Neural progenitor cell (in vitro differentiated cells): Measurements from ENCODE around the gene ARAF. TPM values are rescaled to one million over a fixed set of nuclear protein-coding genes. Genes with fewer than 3 reads are reported as not detected.

Experiments used
- DNase-seq: peaks from one replicate; pipeline ENCODE4 v3.0.0-alpha.2; 2016; ENCODE audit warnings: low spot score
- H2AFZ ChIP-seq: fragments of 200-600 bp; sonication (generic); replicated peaks from 2 replicates; pipeline ENCODE4 v1.6.1; 2016; ENCODE audit warnings: antibody characterized with exemption
- H3F3A ChIP-seq: fragments of 200-600 bp; sonication (generic); 2 replicates; pipeline ENCODE4 v1.6.1; 2016; ENCODE audit warnings: antibody characterized with exemption, low read depth
- H3K27ac ChIP-seq: fragments of 200-600 bp; sonication (generic); 2 replicates; pipeline ENCODE4 v1.5.1; 2016; ENCODE audit warnings: mild to moderate bottlenecking
- H3K27me3 ChIP-seq: fragments of 200-600 bp; sonication (generic); 2 replicates; pipeline ENCODE4 v1.6.1; 2016; ENCODE audit warnings: mild to moderate bottlenecking, moderate library complexity
- H3K36me3 ChIP-seq: fragments of 200-600 bp; sonication (generic); 2 replicates; pipeline ENCODE4 v1.5.1; 2016
- H3K4me1 ChIP-seq: fragments of 200-600 bp; sonication (generic); 2 replicates; pipeline ENCODE4 v1.6.1; 2016; ENCODE audit warnings: mixed run types
- H3K4me2 ChIP-seq: fragments of 200-600 bp; sonication (generic); 2 replicates; pipeline ENCODE4 v1.6.1; 2016
- H3K4me3 ChIP-seq: fragments of 200-600 bp; sonication (generic); 2 replicates; pipeline ENCODE4 v1.5.1; 2016
- H3K79me2 ChIP-seq: fragments of 200-600 bp; sonication (generic); 2 replicates; pipeline ENCODE4 v1.6.1; 2016; ENCODE audit warnings: low read depth
- H3K9ac ChIP-seq: fragments of 200-600 bp; sonication (generic); 2 replicates; pipeline ENCODE4 v1.6.1; 2016
- H3K9me3 ChIP-seq: fragments of 200-600 bp; sonication (generic); 2 replicates; pipeline ENCODE4 v1.5.1; 2016; ENCODE audit warnings: low read depth
- H4K20me1 ChIP-seq: fragments of 200-600 bp; sonication (generic); 2 replicates; pipeline ENCODE4 v1.6.1; 2016; ENCODE audit warnings: low read depth
- H3K27ac Mint-ChIP-seq: 3 replicates; pipeline ENCODE4 v1.8.0; 2021; ENCODE audit warnings: mixed read lengths
- H3K27me3 Mint-ChIP-seq: 2 replicates; pipeline ENCODE4 v1.8.0; 2022; ENCODE audit warnings: low read depth, mild to moderate bottlenecking, inconsistent platforms, moderate library complexity, mixed read lengths; ENCODE audit not compliant: insufficient read depth
- H3K36me3 Mint-ChIP-seq: 3 replicates; pipeline ENCODE4 v1.8.0; 2021; ENCODE audit warnings: mixed read lengths
- H3K4me1 Mint-ChIP-seq: 3 replicates; pipeline ENCODE4 v1.8.0; 2021; ENCODE audit warnings: mixed read lengths
- H3K4me3 Mint-ChIP-seq: 3 replicates; pipeline ENCODE4 v1.8.0; 2021; ENCODE audit warnings: mild to moderate bottlenecking, moderate library complexity, mixed read lengths
- H3K9me3 Mint-ChIP-seq: 3 replicates; pipeline ENCODE4 v1.8.0; 2020; ENCODE audit warnings: mixed read lengths
- EZH2 ChIP-seq: fragments of 200-600 bp; sonication (generic); IDR thresholded peaks from 2 replicates; pipeline ENCODE4 v1.6.1; 2017; ENCODE audit warnings: antibody characterized with exemption, mild to moderate bottlenecking, moderate library complexity
- EZH2phosphoT487 ChIP-seq: fragments of 200-600 bp; sonication (generic); IDR thresholded peaks from 2 replicates; pipeline ENCODE4 v1.6.1; 2017; ENCODE audit warnings: antibody characterized with exemption
- total RNA-seq: library from RNA; depleted of rRNA; stranded (reverse); fragments of >200 nt; gene quantifications from 2 replicates; pipeline ENCODE4 v1.2.3, GENCODE V29; 2015; ENCODE audit warnings: low replicate concordance
- TF ChIP-seq, protein P1 (sequence below): fragments of 200-600 bp; sonication (generic); IDR thresholded peaks from 2 replicates; pipeline ENCODE4 v1.5.1; 2017; ENCODE audit warnings: antibody characterized with exemption, mild to moderate bottlenecking

ARAF gene
- total RNA-seq, 1 donor from 2014 or later, result 17.4 TPM

DNA sequence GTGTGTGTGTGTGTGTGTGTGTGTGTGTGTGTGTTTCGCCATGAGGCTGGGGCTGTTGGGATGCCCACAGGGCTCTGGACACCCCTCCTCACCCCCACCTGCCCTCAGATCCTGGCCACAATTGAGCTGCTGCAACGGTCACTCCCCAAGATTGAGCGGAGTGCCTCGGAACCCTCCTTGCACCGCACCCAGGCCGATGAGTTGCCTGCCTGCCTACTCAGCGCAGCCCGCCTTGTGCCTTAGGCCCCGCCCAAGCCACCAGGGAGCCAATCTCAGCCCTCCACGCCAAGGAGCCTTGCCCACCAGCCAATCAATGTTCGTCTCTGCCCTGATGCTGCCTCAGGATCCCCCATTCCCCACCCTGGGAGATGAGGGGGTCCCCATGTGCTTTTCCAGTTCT lies 10.2 kb downstream of the ARAF start:
- no peak for DNase-seq
- H3F3A ChIP-seq, result peaks cover 10% of the 10 kb centered on the region
- no peak overlapping the region for H3K4me3 ChIP-seq
- no peak overlapping the region for H3K4me2 ChIP-seq
- H3K27me3 Mint-ChIP-seq, result peaks cover 7% of the 10 kb centered on the region
- H3K36me3 Mint-ChIP-seq, result peaks cover 38% of the 10 kb centered on the region
- H3K9me3 Mint-ChIP-seq, result peaks cover 40% of the 10 kb centered on the region
- no peaks in the 10 kb centered on the region for H4K20me1 ChIP-seq
- peaks cover 6% of the 10 kb centered on the region for H3K4me1 ChIP-seq
- no peak overlapping the region for H3K4me3 Mint-ChIP-seq
- H2AFZ ChIP-seq, result no peak overlapping the region
- H3K9me3 ChIP-seq, result no peaks in the 10 kb centered on the region
- no peak overlapping the region for H3K9ac ChIP-seq
- no peaks in the 10 kb centered on the region for H3K27me3 ChIP-seq
- H3K79me2 ChIP-seq, result no peaks in the 10 kb centered on the region
- TF ChIP-seq EZH2phosphoT487, result no peak
- no peak for TF ChIP-seq EZH2
- TF ChIP-seq, protein P1, sequence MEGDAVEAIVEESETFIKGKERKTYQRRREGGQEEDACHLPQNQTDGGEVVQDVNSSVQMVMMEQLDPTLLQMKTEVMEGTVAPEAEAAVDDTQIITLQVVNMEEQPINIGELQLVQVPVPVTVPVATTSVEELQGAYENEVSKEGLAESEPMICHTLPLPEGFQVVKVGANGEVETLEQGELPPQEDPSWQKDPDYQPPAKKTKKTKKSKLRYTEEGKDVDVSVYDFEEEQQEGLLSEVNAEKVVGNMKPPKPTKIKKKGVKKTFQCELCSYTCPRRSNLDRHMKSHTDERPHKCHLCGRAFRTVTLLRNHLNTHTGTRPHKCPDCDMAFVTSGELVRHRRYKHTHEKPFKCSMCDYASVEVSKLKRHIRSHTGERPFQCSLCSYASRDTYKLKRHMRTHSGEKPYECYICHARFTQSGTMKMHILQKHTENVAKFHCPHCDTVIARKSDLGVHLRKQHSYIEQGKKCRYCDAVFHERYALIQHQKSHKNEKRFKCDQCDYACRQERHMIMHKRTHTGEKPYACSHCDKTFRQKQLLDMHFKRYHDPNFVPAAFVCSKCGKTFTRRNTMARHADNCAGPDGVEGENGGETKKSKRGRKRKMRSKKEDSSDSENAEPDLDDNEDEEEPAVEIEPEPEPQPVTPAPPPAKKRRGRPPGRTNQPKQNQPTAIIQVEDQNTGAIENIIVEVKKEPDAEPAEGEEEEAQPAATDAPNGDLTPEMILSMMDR, result no peak
- peaks cover 8% of the 10 kb centered on the region for H3K4me1 Mint-ChIP-seq
- H3K36me3 ChIP-seq, result no peaks in the 10 kb centered on the region
- H3K27ac Mint-ChIP-seq, result no peak overlapping the region
- H3K27ac ChIP-seq, result no peak overlapping the region

- H3K27me3 Mint-ChIP-seq, result peaks cover 7% of the 10 kb centered on the region
- peaks cover 8% of the 10 kb centered on the region for H3K4me1 Mint-ChIP-seq
- Histone ChIP-seq H3K79me2 (no peaks in the 10 kb centered on the region), H3K4me2 (no peak overlapping the region), H3K9me3 (no peaks in the 10 kb centered on the region), H3K27me3 (no peaks in the 10 kb centered on the region), H3K4me3 (no peak overlapping the region), H3K36me3 (no peaks in the 10 kb centered on the region), H3K27ac (no peak overlapping the region), H3K4me1 (peaks cover 6% of the 10 kb centered on the region), H3F3A (peaks cover 10% of the 10 kb centered on the region), H2AFZ (no peak overlapping the region), H4K20me1 (no peaks in the 10 kb centered on the region), H3K9ac (no peak overlapping the region)
- H3K4me3 Mint-ChIP-seq, result no peak overlapping the region
- TF ChIP-seq EZH2 (no peak), EZH2phosphoT487 (no peak)
- TF ChIP-seq, protein P1, result no peak
- no peak for DNase-seq
- no peak overlapping the region for H3K27ac Mint-ChIP-seq
- H3K36me3 Mint-ChIP-seq, result peaks cover 38% of the 10 kb centered on the region
- H3K9me3 Mint-ChIP-seq, result peaks cover 43% of the 10 kb centered on the region
Observed at GRCh38 chrX:47571896-47572295, 10.9 kb downstream of the ARAF start.

GRCh38 chrX:47572773-47573340 lies 11.9 kb downstream of the ARAF start:
- TF ChIP-seq EZH2, result no peak
- TF ChIP-seq, protein P1, result no peak
- TF ChIP-seq EZH2phosphoT487, result no peak
- Histone ChIP-seq H3K4me2 (peak overlapping the region; percentile 72), H3K36me3 (no peaks in the 10 kb centered on the region), H3K9me3 (no peaks in the 10 kb centered on the region), H4K20me1 (no peaks in the 10 kb centered on the region), H2AFZ (no peak overlapping the region), H3K79me2 (no peaks in the 10 kb centered on the region), H3F3A (peaks cover 10% of the 10 kb centered on the region), H3K27me3 (no peaks in the 10 kb centered on the region), H3K9ac (no peak overlapping the region), H3K27ac (peak overlapping the region; percentile 74), H3K4me3 (no peak overlapping the region), H3K4me1 (peaks cover 6% of the 10 kb centered on the region)
- peak overlapping the region; percentile 65 for H3K27ac Mint-ChIP-seq
- no peak for DNase-seq
- H3K9me3 Mint-ChIP-seq, result peaks cover 42% of the 10 kb centered on the region
- H3K4me1 Mint-ChIP-seq, result peaks cover 8% of the 10 kb centered on the region
- H3K36me3 Mint-ChIP-seq, result peaks cover 33% of the 10 kb centered on the region
- H3K4me3 Mint-ChIP-seq, result peak overlapping the region; percentile 28
- peaks cover 7% of the 10 kb centered on the region for H3K27me3 Mint-ChIP-seq
